Frontal cortex (tissue), 4 donors: ENCODE results near the gene FAM13B. TPM values are rescaled to one million over a fixed set of nuclear protein-coding genes. Genes with fewer than 3 reads are reported as not detected.

Source experiments
- DNase-seq, 2 donors: peaks; one replicate each; pipeline ENCODE4 v3.0.0; 2012; ENCODE audit warnings: low spot score in 2 of 2
- FAIRE-seq: peaks from 2 replicates; lab custom pipeline; 2012; peaks lifted over from hg19 to GRCh38; lab: Jason Lieb, UNC
- small RNA-seq: library from RNA; depleted of rRNA; stranded (forward); fragments of <200 nt; gene quantifications from one replicate; pipeline ENCODE3, GENCODE V24; 2014
- total RNA-seq: library from RNA; depleted of rRNA; stranded (reverse); fragments of >200 nt; gene quantifications from one replicate; pipeline ENCODE4 v1.2.3, GENCODE V29; 2014
- donor health status: control.
- donor health status: control.
- donor health status: control.

The FAM13B gene
- total RNA-seq, 1 donor from 2014 or later, result 84.8 TPM

DNA sequence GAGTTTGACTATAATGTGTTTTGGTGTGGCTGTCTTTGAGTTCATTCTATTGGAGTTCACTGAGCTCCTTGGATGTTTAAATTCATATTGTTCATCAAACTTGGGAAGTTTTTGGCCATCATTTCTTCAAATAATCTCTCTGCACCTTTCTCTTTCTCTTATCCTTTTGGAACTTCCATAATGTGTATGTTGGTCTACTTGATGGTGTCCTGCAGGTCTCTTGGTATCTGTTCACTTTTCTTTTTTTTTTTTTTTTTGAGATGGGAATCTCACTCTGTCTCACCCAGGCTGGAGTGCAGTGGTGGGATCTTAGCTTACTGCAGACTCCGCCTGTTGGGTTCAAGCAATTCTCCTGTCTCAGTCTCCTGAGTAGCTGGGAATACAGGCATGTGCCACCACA lies 116.0 kb downstream of the FAM13B start:
- DNase-seq (no peak), FAIRE-seq (no peak)

DNA sequence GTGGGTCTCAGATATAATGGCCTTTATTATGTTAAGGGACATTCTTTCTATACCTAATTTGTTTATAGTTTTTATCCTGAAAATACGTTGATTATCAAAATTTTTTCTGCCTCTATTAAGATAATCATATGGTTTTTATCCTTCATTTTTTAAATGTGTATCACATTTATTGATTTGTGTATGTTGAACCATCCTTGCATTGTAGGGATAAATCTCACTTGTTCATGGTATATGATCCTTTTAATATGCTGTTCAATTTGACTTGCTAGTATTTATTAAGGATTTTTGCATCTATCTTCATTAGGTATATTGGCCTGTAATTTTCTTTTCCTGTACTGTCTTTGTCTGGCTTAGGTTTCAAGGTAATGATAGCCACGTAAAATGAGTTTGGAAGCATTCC lies 118.1 kb downstream of the FAM13B start:
- no peak for FAIRE-seq
- no peak for DNase-seq

GRCh38 chr5:137902408-137903133 lies 130.3 kb downstream of the FAM13B start:
- DNase-seq, result no peak
- FAIRE-seq, result no peak

GRCh38 chr5:137901011-137901817 lies 131.7 kb downstream of the FAM13B start:
- FAIRE-seq (peak; percentile 23), DNase-seq (no peak)

DNA sequence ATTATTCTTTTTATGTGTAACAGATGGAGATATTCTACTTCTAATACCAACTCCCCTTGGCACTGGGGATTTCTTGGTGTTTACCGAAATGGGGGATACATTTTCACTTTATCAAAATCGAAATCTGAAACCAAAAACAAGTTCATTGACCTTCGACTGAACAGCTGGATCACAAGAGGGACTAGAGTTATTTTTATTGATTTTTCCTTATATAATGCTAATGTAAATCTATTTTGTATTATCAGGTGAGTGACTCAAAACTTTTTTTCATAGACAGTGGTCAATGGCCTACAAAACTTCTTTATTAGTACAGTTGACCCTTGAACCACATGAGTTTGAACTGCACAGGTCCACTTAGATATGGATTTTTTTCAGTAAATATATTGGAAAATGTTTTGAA lies 133.4 kb downstream of the FAM13B start:
- FAIRE-seq (no peak), DNase-seq (no peak)

GRCh38 chr5:137896560-137896959 lies 136.3 kb downstream of the FAM13B start:
- DNase-seq, result no peak
- FAIRE-seq, result no peak

- DNase-seq, result no peak
- FAIRE-seq, result no peak
Measured at GRCh38 chr5:137894586-137894985, 138.3 kb downstream of the FAM13B start.

- no peak for FAIRE-seq
- DNase-seq, result no peak
Measured at GRCh38 chr5:137891849-137892248, 141.0 kb downstream of the FAM13B start.

GRCh38 chr5:137890845-137891244 lies 142.0 kb downstream of the FAM13B start:
- FAIRE-seq, result no peak
- no peak for DNase-seq

GRCh38 chr5:137888863-137889759 lies 143.8 kb downstream of the FAM13B start, which contains the start of gene PKD2L2:
PKD2L2 (plus strand) TSS chr5:137889457; CDS start chr5:137889492, 35 bp downstream.
- DNase-seq, result peak; percentile 38 to 39
- no peak for FAIRE-seq

DNA sequence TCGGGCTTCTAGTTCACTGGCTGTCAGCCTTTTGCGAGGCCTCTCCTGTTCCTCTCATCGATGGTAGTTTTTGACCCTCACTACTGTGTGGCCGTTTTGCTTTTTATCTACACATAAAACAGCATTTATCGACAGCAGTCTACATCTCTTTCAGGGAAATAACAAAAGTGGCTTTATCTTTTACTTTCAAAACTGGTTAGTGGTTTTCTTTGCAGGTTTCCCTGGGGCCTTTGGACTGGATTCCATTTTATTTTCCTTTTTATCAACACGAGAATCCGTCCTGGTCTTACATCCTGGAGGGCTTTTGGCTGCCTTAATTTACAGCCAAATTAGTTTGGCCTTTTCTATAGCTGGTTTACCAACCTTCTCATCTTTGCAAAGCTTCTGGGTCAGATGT lies 144.4 kb downstream of the FAM13B start:
- no peak for FAIRE-seq

More for the DNA sequence above, 144.4 kb downstream of the FAM13B start:
- no peak for DNase-seq

Small RNAs within 50 kb of the gene (small RNA-seq; reads per million reads assigned to genes)
- not detected for gene RNU6-1148P

Other genes starting within 250 kb of the FAM13B start
- gene MYOT, start 165.2 kb downstream of the FAM13B start, total RNA-seq, result not detected
- gene PKD2L2, start 143.6 kb downstream of the FAM13B start, total RNA-seq, result not detected
- gene WNT8A, start 51.0 kb upstream of the FAM13B start, total RNA-seq, result 0.82 TPM
- gene NME5, start 106.3 kb upstream of the FAM13B start, total RNA-seq, result 13.0 TPM
- gene BRD8, start 145.6 kb upstream of the FAM13B start, total RNA-seq, result 41.2 TPM
- 4.1 TPM for gene KIF20A, start 146.0 kb upstream of the FAM13B start, total RNA-seq
- 32.2 TPM for gene CDC23, start 180.2 kb upstream of the FAM13B start, total RNA-seq
- gene GFRA3, start 241.5 kb upstream of the FAM13B start, total RNA-seq, result not detected